NB4 (cell line): Measurements from ENCODE around the gene SCPEP1.
A peak's percentile ranks its signal among the peaks of the same experiment; 100 is the strongest.
"Not testable (repeated sequence)": the region's sequence is repeated elsewhere in the genome, so short reads cannot be mapped to it uniquely, and the experiment has no call there.

Experiments
- DNase-seq: peaks from one replicate; pipeline ENCODE4 v3.0.0; 2010; ENCODE audit warnings: low read depth
- H3K4me3 ChIP-seq: one replicate; pipeline ENCODE4 v1.5.1; 2011; ENCODE audit warnings: mild to moderate bottlenecking, low read depth, low read length, moderate library complexity
- CTCF ChIP-seq: IDR thresholded peaks from one replicate; pipeline ENCODE4 v1.5.1; 2012; ENCODE audit warnings: low read depth, low read length
- MYC ChIP-seq: IDR thresholded peaks from 2 replicates; pipeline ENCODE4 v1.6.1; 2011; ENCODE audit warnings: low read depth, low read length
- POLR2A ChIP-seq: IDR thresholded peaks from 2 replicates; pipeline ENCODE4 v1.6.1; 2011; ENCODE audit warnings: mild to moderate bottlenecking; ENCODE audit not compliant: insufficient read length; ENCODE audit errors: extremely low read depth
- TF ChIP-seq, protein P1 (sequence below): IDR thresholded peaks from 2 replicates; pipeline ENCODE4 v1.6.1; 2011; ENCODE audit warnings: low read depth, low read length

Gene SCPEP1

GRCh38 chr17:56960596-56961538, 17.1 kb upstream of the SCPEP1 start, which contains the start of gene COIL:
COIL (minus strand) TSS chr17:56961050; CDS start chr17:56961019, 31 bp downstream.
- peak within 1 kb of the TSS; percentile 81 for H3K4me3 ChIP-seq
- TF ChIP-seq CTCF = peak; percentile 94
- TF ChIP-seq, protein P1, sequence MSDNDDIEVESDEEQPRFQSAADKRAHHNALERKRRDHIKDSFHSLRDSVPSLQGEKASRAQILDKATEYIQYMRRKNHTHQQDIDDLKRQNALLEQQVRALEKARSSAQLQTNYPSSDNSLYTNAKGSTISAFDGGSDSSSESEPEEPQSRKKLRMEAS = peak; percentile 88
- peak; percentile 90 for TF ChIP-seq MYC
- peak; percentile 61 for TF ChIP-seq POLR2A
- peak; percentile 94 for DNase-seq

DNA sequence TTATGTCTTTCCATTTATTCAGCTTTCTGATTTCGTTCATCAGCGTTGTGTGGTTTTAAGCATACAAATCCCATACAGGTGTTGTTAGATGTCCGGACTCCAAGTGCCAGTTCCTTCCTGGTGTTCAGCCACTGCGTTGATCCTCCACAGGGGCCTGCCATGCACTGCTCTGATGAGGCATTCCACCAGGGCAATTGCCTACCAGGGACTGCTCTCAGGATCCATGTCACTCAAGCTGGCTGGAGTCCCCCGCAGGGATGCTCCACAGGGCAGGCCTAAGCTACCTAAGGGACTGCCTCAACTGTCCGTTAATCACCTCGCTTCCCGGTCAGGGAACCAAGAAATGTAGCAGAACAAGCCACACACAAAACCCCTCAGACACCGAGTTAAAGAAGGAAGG, 12.7 kb upstream of the SCPEP1 start:
- DNase-seq, H3K4me3 ChIP-seq: not testable (repeated sequence)

GRCh38 chr17:56965681-56966080, 12.2 kb upstream of the SCPEP1 start:
- not testable (repeated sequence) for DNase-seq

DNA sequence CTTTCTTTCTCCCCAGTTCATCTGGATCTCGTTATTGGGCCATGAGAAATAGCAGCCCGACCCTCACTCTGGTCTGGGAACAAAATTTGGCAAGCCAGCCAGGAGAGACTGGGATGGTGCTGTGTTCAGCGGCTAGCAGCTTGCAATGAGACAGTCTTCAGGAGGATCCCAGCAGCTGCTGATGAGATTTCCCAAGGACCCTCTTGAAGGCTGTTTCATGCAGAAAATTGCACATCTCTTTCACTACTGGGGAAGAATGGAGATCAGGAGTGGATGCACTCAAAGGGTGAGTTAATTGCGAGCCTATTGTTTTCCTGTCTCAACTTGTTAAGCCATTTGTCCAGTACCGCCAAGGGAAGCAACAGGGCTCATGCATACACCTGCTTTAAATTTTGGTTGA, 11.6 kb upstream of the SCPEP1 start:
- no peak for DNase-seq
- TF ChIP-seq MYC (no peak), POLR2A (no peak), CTCF (no peak)
- TF ChIP-seq, protein P1 = no peak
- no peak overlapping the region for H3K4me3 ChIP-seq

More at GRCh38 chr17:56965681-56966080, 12.2 kb upstream of the SCPEP1 start:
- H3K4me3 ChIP-seq = not testable (repeated sequence)

DNA sequence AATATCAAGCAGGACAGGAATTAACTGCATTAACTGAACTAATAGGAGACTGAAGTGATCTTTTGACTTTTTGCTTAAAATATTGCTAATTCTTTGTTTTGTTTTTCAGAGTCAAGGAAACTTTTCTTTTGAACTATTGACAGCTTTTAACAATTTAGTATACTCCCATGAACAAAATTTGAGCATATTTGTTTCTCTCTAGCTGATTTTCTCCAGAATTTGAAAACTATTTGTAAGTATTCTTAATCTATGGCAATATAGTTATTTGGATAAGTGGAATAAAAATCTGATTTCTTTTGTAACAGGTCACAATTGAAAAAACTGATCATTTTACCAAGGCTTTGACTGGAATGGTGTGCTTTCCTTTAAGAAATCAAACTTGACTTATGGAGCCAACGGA, 7.0 kb upstream of the SCPEP1 start:
- H3K4me3 ChIP-seq = no peak overlapping the region
- no peak for DNase-seq
- TF ChIP-seq POLR2A (no peak), CTCF (no peak), MYC (no peak)
- TF ChIP-seq, protein P1 = no peak

DNA sequence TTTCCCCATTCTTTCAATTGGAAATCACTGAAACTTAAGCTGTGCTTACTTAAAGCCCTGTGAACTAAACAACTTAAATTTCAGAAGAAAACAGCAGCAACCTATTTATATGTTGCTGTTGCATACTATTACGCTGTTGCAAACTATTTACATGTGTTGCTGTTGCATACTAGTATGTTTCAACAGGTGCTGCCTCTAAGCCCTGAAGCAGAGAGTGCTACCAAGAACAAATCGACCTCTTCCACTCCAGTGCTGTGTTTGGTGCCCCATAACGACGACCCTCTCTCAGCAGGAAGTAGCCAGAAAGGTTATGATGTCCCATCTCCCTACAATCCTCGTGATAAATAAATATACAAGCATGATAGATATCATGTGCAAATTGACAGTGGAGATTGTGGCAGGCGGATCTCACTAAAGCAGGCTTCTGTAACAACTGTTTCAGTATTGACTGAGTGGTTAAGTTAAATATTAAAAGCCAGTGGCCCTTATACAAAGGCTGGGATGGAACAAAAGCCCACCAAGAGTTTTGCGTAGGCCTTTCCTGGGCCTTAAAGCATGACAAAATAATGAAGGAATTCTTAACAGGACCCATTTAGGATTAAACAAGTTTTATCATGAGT, 5.7 kb upstream of the SCPEP1 start:
- no peak overlapping the region for H3K4me3 ChIP-seq
- TF ChIP-seq MYC = no peak
- TF ChIP-seq POLR2A = no peak
- TF ChIP-seq, protein P1 = no peak
- TF ChIP-seq CTCF = no peak
- DNase-seq = no peak
